Astrocyte (in vitro differentiated cells and primary cell): ENCODE data around the gene SLC6A19. TPM values are rescaled to one million over a fixed set of nuclear protein-coding genes. Genes with fewer than 3 reads are reported as not detected.

Experiments used
- DNase-seq: peaks from one replicate; pipeline ENCODE4 v3.0.0-alpha.2; 2010; ENCODE audit warnings: low read depth
- FAIRE-seq: peaks from 2 replicates; lab custom pipeline; 2011; peaks lifted over from hg19 to GRCh38; lab: Jason Lieb, UNC
- H2AFZ ChIP-seq: 2 replicates; pipeline ENCODE4 v1.6.0; 2012; ENCODE audit warnings: low read depth, low read length, inconsistent platforms
- H3K27ac ChIP-seq: 2 replicates; pipeline ENCODE4 v1.5.1; 2011; ENCODE audit warnings: low read depth, low read length, inconsistent platforms
- H3K27me3 ChIP-seq: 2 replicates; pipeline ENCODE4 v1.6.0; 2011; ENCODE audit warnings: low read length, inconsistent platforms; ENCODE audit not compliant: insufficient read depth
- H3K36me3 ChIP-seq: 2 replicates; pipeline ENCODE4 v1.5.1; 2011; ENCODE audit warnings: low read length, inconsistent platforms; ENCODE audit not compliant: insufficient read depth
- H3K4me1 ChIP-seq: 2 replicates; pipeline ENCODE4 v1.5.1; 2011; ENCODE audit warnings: low read length, inconsistent platforms; ENCODE audit not compliant: insufficient read depth
- H3K4me2 ChIP-seq: 2 replicates; pipeline ENCODE4 v1.6.0; 2012; ENCODE audit warnings: low read length, inconsistent platforms
- H3K4me3 ChIP-seq: 2 replicates; pipeline ENCODE4 v1.5.1; 2011; ENCODE audit warnings: low read depth, mild to moderate bottlenecking, low read length, inconsistent platforms; ENCODE audit not compliant: insufficient read depth
- H3K79me2 ChIP-seq: 2 replicates; pipeline ENCODE4 v1.6.0; 2012; ENCODE audit warnings: mild to moderate bottlenecking, low read length, inconsistent platforms; ENCODE audit not compliant: insufficient read depth
- H3K9ac ChIP-seq: 2 replicates; pipeline ENCODE4 v1.6.0; 2012; ENCODE audit warnings: mild to moderate bottlenecking, low read length, inconsistent platforms
- H3K9me3 ChIP-seq: 2 replicates; pipeline ENCODE4 v1.5.1; 2012; ENCODE audit warnings: low read depth, mild to moderate bottlenecking, low read length, inconsistent platforms; ENCODE audit not compliant: insufficient read depth
- H4K20me1 ChIP-seq: 2 replicates; pipeline ENCODE4 v1.6.0; 2012; ENCODE audit warnings: low read length, inconsistent platforms; ENCODE audit not compliant: insufficient read depth
- H3K27ac Mint-ChIP-seq: one replicate; pipeline ENCODE4 v1.8.0; 2021; ENCODE audit warnings: mild to moderate bottlenecking, mixed read lengths; ENCODE audit not compliant: unreplicated experiment
- H3K27me3 Mint-ChIP-seq: one replicate; pipeline ENCODE4 v1.8.0; 2021; ENCODE audit warnings: low read depth, mixed read lengths; ENCODE audit not compliant: unreplicated experiment
- H3K36me3 Mint-ChIP-seq: one replicate; pipeline ENCODE4 v1.8.0; 2021; ENCODE audit warnings: low read depth, mixed read lengths; ENCODE audit not compliant: unreplicated experiment
- H3K4me1 Mint-ChIP-seq: one replicate; pipeline ENCODE4 v1.8.0; 2021; ENCODE audit warnings: low read depth, mixed read lengths; ENCODE audit not compliant: unreplicated experiment
- H3K4me3 Mint-ChIP-seq: one replicate; pipeline ENCODE4 v1.8.0; 2021; ENCODE audit warnings: mild to moderate bottlenecking, moderate library complexity, mixed read lengths; ENCODE audit not compliant: unreplicated experiment
- H3K9me3 Mint-ChIP-seq: one replicate; pipeline ENCODE4 v1.8.0; 2021; ENCODE audit warnings: mild to moderate bottlenecking, mixed read lengths; ENCODE audit not compliant: unreplicated experiment
- CTCF ChIP-seq: IDR thresholded peaks from 2 replicates; pipeline ENCODE4 v1.5.1; 2011; ENCODE audit warnings: low read depth, mild to moderate bottlenecking, inconsistent platforms, low read length, moderate library complexity; ENCODE audit not compliant: insufficient read depth
- EZH2 ChIP-seq: IDR thresholded peaks from 2 replicates; pipeline ENCODE4 v1.6.1; 2012; ENCODE audit warnings: mild to moderate bottlenecking, low read length, inconsistent platforms; ENCODE audit not compliant: insufficient read depth
- total RNA-seq: library from RNA; stranded (reverse); gene quantifications from 2 replicates; pipeline ENCODE4 v1.2.1, GENCODE V29; 2021

Gene SLC6A19
- total RNA-seq, 1 donor from 2014 or later = not detected

GRCh38 chr5:1255081-1255561 is 53.7 kb downstream of the SLC6A19 start:
- H3K79me2 ChIP-seq = no peaks in the 10 kb centered on the region
- no peak overlapping the region for H2AFZ ChIP-seq
- Mint-ChIP-seq H3K4me1 (peaks cover 4% of the 10 kb centered on the region), H3K27ac (no peak overlapping the region), H3K9me3 (no peaks in the 10 kb centered on the region), H3K27me3 (peaks cover 28% of the 10 kb centered on the region), H3K36me3 (peaks cover 6% of the 10 kb centered on the region), H3K4me3 (no peak overlapping the region)
- H3K4me2 ChIP-seq = no peak overlapping the region
- no peaks in the 10 kb centered on the region for H3K27me3 ChIP-seq
- TF ChIP-seq CTCF = no peak
- TF ChIP-seq EZH2 = no peak
- no peak overlapping the region for H3K9ac ChIP-seq
- no peaks in the 10 kb centered on the region for H3K4me1 ChIP-seq
- DNase-seq (no peak), FAIRE-seq (no peak)
- H3K9me3 ChIP-seq = peaks cover 9% of the 10 kb centered on the region
- no peaks in the 10 kb centered on the region for H3K36me3 ChIP-seq
- H3K27ac ChIP-seq = no peak overlapping the region
- H3K4me3 ChIP-seq = no peak overlapping the region
- no peaks in the 10 kb centered on the region for H4K20me1 ChIP-seq

GRCh38 chr5:1256776-1257175 is 55.4 kb downstream of the SLC6A19 start:
- DNase-seq = no peak
- H3K9ac ChIP-seq = no peak overlapping the region
- Mint-ChIP-seq H3K4me1 (peaks cover 4% of the 10 kb centered on the region), H3K9me3 (peaks cover 5% of the 10 kb centered on the region), H3K4me3 (no peak overlapping the region), H3K27ac (no peak overlapping the region), H3K36me3 (peaks cover 6% of the 10 kb centered on the region), H3K27me3 (peaks cover 40% of the 10 kb centered on the region)
- H2AFZ ChIP-seq = no peak overlapping the region
- peaks cover 11% of the 10 kb centered on the region for H3K9me3 ChIP-seq
- no peaks in the 10 kb centered on the region for H3K27me3 ChIP-seq
- no peak overlapping the region for H3K4me3 ChIP-seq
- no peak for FAIRE-seq
- H4K20me1 ChIP-seq = no peaks in the 10 kb centered on the region
- H3K79me2 ChIP-seq = no peaks in the 10 kb centered on the region
- TF ChIP-seq CTCF (no peak), EZH2 (no peak)
- H3K36me3 ChIP-seq = no peaks in the 10 kb centered on the region
- H3K27ac ChIP-seq = no peak overlapping the region
- no peaks in the 10 kb centered on the region for H3K4me1 ChIP-seq
- no peak overlapping the region for H3K4me2 ChIP-seq

- TF ChIP-seq CTCF (no peak), EZH2 (no peak)
- Mint-ChIP-seq H3K9me3 (peaks cover 5% of the 10 kb centered on the region), H3K27me3 (peaks cover 43% of the 10 kb centered on the region), H3K36me3 (peaks cover 6% of the 10 kb centered on the region), H3K4me3 (no peak overlapping the region), H3K27ac (peak overlapping the region; percentile 53), H3K4me1 (peaks cover 6% of the 10 kb centered on the region)
- Histone ChIP-seq H3K9ac (no peak overlapping the region), H3K4me3 (no peak overlapping the region), H4K20me1 (no peaks in the 10 kb centered on the region), H3K27me3 (no peaks in the 10 kb centered on the region), H2AFZ (no peak overlapping the region), H3K36me3 (no peaks in the 10 kb centered on the region), H3K9me3 (peaks cover 17% of the 10 kb centered on the region), H3K27ac (no peak overlapping the region), H3K79me2 (no peaks in the 10 kb centered on the region), H3K4me2 (no peak overlapping the region), H3K4me1 (no peaks in the 10 kb centered on the region)
- FAIRE-seq (no peak), DNase-seq (no peak)
Measured at GRCh38 chr5:1257363-1257762, 56.0 kb downstream of the SLC6A19 start.
